Urothelium cell line (cell line): ENCODE results near the gene KANSL2.
"Not testable (repeated sequence)": the region's sequence is repeated elsewhere in the genome, so short reads cannot be mapped to it uniquely, and the experiment has no call there.

ENCODE experiments used
- DNase-seq: peaks from one replicate; pipeline ENCODE4 v3.0.0; 2011; ENCODE audit warnings: low spot score, mixed read lengths
- FAIRE-seq: peaks from 2 replicates; lab custom pipeline; 2011; peaks lifted over from hg19 to GRCh38; lab: Jason Lieb, UNC

Gene KANSL2

GRCh38 chr12:48681710-48682532 lies at the start of gene KANSL2:
TSS of gene KANSL2 (minus strand) at chr12:48682238. CDS start at chr12:48681632, 606 bp downstream.
- DNase-seq, result peak; percentile 99
- FAIRE-seq, result peak; percentile 63

- FAIRE-seq, result no peak
- DNase-seq, result no peak
These were observed 46.8 kb upstream of the KANSL2 start for GRCh38 chr12:48728807-48729206.

- not testable (repeated sequence) for FAIRE-seq, DNase-seq
These were observed 38.7 kb upstream of the KANSL2 start for GRCh38 chr12:48720737-48721136.

- FAIRE-seq, DNase-seq: not testable (repeated sequence)
These were observed 38.1 kb upstream of the KANSL2 start for GRCh38 chr12:48720171-48720570.

GRCh38 chr12:48719002-48719401 lies 37.0 kb upstream of the KANSL2 start:
- not testable (repeated sequence) for DNase-seq, FAIRE-seq

GRCh38 chr12:48717252-48717695 lies 35.2 kb upstream of the KANSL2 start:
- no peak for FAIRE-seq
- no peak for DNase-seq

- DNase-seq, result peak; percentile 99
- FAIRE-seq, result peak; percentile 37
These were observed 34.6 kb upstream of the KANSL2 start, which contains the start of gene CCNT1 for GRCh38 chr12:48716493-48717251. TSS of gene CCNT1 (minus strand) at chr12:48716707. CDS start at chr12:48716675, 32 bp downstream.

- DNase-seq, result no peak
- no peak for FAIRE-seq
These were observed 34.1 kb upstream of the KANSL2 start for GRCh38 chr12:48716168-48716492.

GRCh38 chr12:48712209-48712608 lies 30.2 kb upstream of the KANSL2 start:
- FAIRE-seq (no peak), DNase-seq (no peak)

GRCh38 chr12:48698822-48699221 lies 16.8 kb upstream of the KANSL2 start:
- not testable (repeated sequence) for FAIRE-seq, DNase-seq

- no peak for DNase-seq
- no peak for FAIRE-seq
These were observed 14.6 kb upstream of the KANSL2 start for GRCh38 chr12:48696626-48697025.

- no peak for FAIRE-seq
- no peak for DNase-seq
These were observed 13.8 kb upstream of the KANSL2 start for GRCh38 chr12:48695859-48696258.

GRCh38 chr12:48694038-48694437 lies 12.0 kb upstream of the KANSL2 start:
- no peak for FAIRE-seq
- no peak for DNase-seq

- FAIRE-seq, result no peak
These were observed 11.5 kb upstream of the KANSL2 start for GRCh38 chr12:48693572-48693971.

GRCh38 chr12:48691826-48692487 lies 9.9 kb upstream of the KANSL2 start:
- no peak for FAIRE-seq
- DNase-seq, result no peak

More at GRCh38 chr12:48693572-48693971, 11.5 kb upstream of the KANSL2 start:
- no peak for DNase-seq

- DNase-seq (no peak), FAIRE-seq (no peak)
These were observed 9.0 kb upstream of the KANSL2 start for GRCh38 chr12:48690990-48691389.

- DNase-seq, result no peak
- no peak for FAIRE-seq
These were observed 8.4 kb upstream of the KANSL2 start for GRCh38 chr12:48690436-48690835.

- DNase-seq (no peak), FAIRE-seq (no peak)
These were observed 6.8 kb upstream of the KANSL2 start for GRCh38 chr12:48688836-48689235.

GRCh38 chr12:48687592-48687991 lies 5.6 kb upstream of the KANSL2 start:
- FAIRE-seq, result no peak

GRCh38 chr12:48686615-48687334 lies 4.7 kb upstream of the KANSL2 start:
- FAIRE-seq, result no peak
- no peak for DNase-seq

More at GRCh38 chr12:48687592-48687991, 5.6 kb upstream of the KANSL2 start:
- DNase-seq, result no peak
